ENCODE measurements around the gene INPP4A. TPM values are rescaled to one million over a fixed set of nuclear protein-coding genes. Genes with fewer than 3 reads are reported as not detected.
A peak's percentile ranks its signal among the peaks of the same experiment; 100 is the strongest.

INPP4A gene
- total and polyA plus RNA-seq, 9 of the 15 experiments (the other 6 are each of a cell fraction or from before 2014, with no cell fraction given), result 1.8 to 15.7 (median 8.3) TPM

- TF ChIP-seq EGR1 (conservative IDR thresholded peaks at IDR 0.05) (no peak), HNRNPH1 (optimal IDR thresholded peaks at IDR 0.05; ENCODE audit: low read depth, low read length) (no peak)
- TF ChIP-seq, protein P1, sequence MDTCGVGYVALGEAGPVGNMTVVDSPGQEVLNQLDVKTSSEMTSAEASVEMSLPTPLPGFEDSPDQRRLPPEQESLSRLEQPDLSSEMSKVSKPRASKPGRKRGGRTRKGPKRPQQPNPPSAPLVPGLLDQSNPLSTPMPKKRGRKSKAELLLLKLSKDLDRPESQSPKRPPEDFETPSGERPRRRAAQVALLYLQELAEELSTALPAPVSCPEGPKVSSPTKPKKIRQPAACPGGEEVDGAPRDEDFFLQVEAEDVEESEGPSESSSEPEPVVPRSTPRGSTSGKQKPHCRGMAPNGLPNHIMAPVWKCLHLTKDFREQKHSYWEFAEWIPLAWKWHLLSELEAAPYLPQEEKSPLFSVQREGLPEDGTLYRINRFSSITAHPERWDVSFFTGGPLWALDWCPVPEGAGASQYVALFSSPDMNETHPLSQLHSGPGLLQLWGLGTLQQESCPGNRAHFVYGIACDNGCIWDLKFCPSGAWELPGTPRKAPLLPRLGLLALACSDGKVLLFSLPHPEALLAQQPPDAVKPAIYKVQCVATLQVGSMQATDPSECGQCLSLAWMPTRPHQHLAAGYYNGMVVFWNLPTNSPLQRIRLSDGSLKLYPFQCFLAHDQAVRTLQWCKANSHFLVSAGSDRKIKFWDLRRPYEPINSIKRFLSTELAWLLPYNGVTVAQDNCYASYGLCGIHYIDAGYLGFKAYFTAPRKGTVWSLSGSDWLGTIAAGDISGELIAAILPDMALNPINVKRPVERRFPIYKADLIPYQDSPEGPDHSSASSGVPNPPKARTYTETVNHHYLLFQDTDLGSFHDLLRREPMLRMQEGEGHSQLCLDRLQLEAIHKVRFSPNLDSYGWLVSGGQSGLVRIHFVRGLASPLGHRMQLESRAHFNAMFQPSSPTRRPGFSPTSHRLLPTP (IDR thresholded peaks at IDR 0.05; ENCODE audit: borderline replicate concordance, extremely low read depth, insufficient read length), result no peak
Observed at GRCh38 chr2:98547092-98547790, 102.6 kb downstream of the INPP4A start (continued).

- Histone ChIP-seq H3K27ac (ENCODE audit: extremely low read depth, low read depth, low read length) (no peak overlapping the region), H3K4me1 (replicated peaks in 1 of 2; ENCODE audit: control insufficient read depth in 2 of 2, insufficient read depth in 2 of 2, low read length in 2 of 2) (peaks cover 9 to 10% of the 10 kb centered on the region in 2 experiments; a peak in 4 of 5 replicates), H4K20me1 (replicated peaks; ENCODE audit: control insufficient read depth, insufficient read depth, low read length) (no peaks in the 10 kb centered on the region; the same call in 1 of the 2 replicates), H3K9ac (ENCODE audit: insufficient read depth in 1 of 2, low read depth in 2 of 2, low read length in 2 of 2) (0 out of 4 replicates have a peak overlapping the region, but pooled peaks of 1 of the 2 experiments have one; percentile 23), H3K9me1 (ENCODE audit: control insufficient read depth, insufficient read depth, low read length) (peaks cover 5% of the 10 kb centered on the region), H2AFZ (ENCODE audit: low read depth, low read length) (no peak overlapping the region), H3K9me3 (replicated peaks; ENCODE audit: control insufficient read depth, insufficient read depth, low read depth, low read length) (no peaks in the 10 kb centered on the region), H3K79me2 (ENCODE audit: control insufficient read depth, insufficient read depth, low read length) (no peaks in the 10 kb centered on the region), H3K4me2 (ENCODE audit: insufficient read depth, low read length) (no peak overlapping the region), H3K4me3 (no peak overlapping the region), H3K36me3 (ENCODE audit: control insufficient read depth, insufficient read depth, low read length) (peaks cover 38% of the 10 kb centered on the region; the same call in 1 of the 3 replicates), H3K27me3 (ENCODE audit: control insufficient read depth in 2 of 2, insufficient read depth in 2 of 2, low read length in 2 of 2) (no peaks in the 10 kb centered on the region)
- in situ Hi-C loops (cut with MboI), result no loop called here
- WGBS (ENCODE audit: insufficient coverage, low coverage, missing lambda C conversion rate), result 65% methylated on average over 6 of the region's 6 CpGs
- CTCF ChIA-PET (ENCODE audit: low intra/inter-chr PET ratio), result no interaction called here
- no peak for DNase-seq (ENCODE audit: extremely low read depth in 1 of 4, low spot score in 3 of 4)
- TF ChIP-seq, protein P2, sequence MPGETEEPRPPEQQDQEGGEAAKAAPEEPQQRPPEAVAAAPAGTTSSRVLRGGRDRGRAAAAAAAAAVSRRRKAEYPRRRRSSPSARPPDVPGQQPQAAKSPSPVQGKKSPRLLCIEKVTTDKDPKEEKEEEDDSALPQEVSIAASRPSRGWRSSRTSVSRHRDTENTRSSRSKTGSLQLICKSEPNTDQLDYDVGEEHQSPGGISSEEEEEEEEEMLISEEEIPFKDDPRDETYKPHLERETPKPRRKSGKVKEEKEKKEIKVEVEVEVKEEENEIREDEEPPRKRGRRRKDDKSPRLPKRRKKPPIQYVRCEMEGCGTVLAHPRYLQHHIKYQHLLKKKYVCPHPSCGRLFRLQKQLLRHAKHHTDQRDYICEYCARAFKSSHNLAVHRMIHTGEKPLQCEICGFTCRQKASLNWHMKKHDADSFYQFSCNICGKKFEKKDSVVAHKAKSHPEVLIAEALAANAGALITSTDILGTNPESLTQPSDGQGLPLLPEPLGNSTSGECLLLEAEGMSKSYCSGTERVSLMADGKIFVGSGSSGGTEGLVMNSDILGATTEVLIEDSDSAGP (CRISPR knock-in tag; IDR thresholded peaks at IDR 0.05), result no peak
- no peak for TF ChIP-seq ZNF165 (CRISPR knock-in tag; IDR thresholded peaks at IDR 0.05; ENCODE audit: borderline replicate concordance)
- no peak for TF ChIP-seq DPF2 (IDR thresholded peaks at IDR 0.05)
- TF ChIP-seq ZNF77 (CRISPR knock-in tag; IDR thresholded peaks at IDR 0.05), result no peak
- POLR2A ChIA-PET, result interaction anchor here (0.5 kb wide), 1 partner anchor 986 kb away, joined by 3 read pairs; no protein-coding TSS in a partner anchor
- intact Hi-C loops (cut with micrococcal nuclease), result no loop called here
- no peak for ATAC-seq
- FAIRE-seq, result no peak
- BruUV-seq (replicated peaks), result no TSS peak
Observed at GRCh38 chr2:98548920-98549818, 104.5 kb downstream of the INPP4A start.
